GM12872 (cell line): Measurements from ENCODE around the gene POFUT1.
A peak's percentile ranks its signal among the peaks of the same experiment; 100 is the strongest.

Experiments
- CTCF ChIP-seq: IDR thresholded peaks from 3 replicates; pipeline ENCODE4 v1.5.1; 2011; ENCODE audit warnings: low read depth, mild to moderate bottlenecking, low read length, moderate library complexity; ENCODE audit not compliant: insufficient read depth

Gene POFUT1

GRCh38 chr20:32207626-32208498, at the start of gene POFUT1, which contains the start of gene PLAGL2:
Gene POFUT1, plus strand, starts transcription at chr20:32207880. Its CDS starts 62 bp downstream, at chr20:32207942.
Gene PLAGL2, minus strand, starts transcription at chr20:32207743. Its CDS starts 5,565 bp downstream, at chr20:32202178.
- TF ChIP-seq CTCF, result peak; percentile 29; the same call in 1 of the 3 replicates

GRCh38 chr20:32158351-32158750, 49.3 kb upstream of the POFUT1 start:
- no peak for TF ChIP-seq CTCF

GRCh38 chr20:32158943-32159660, 48.6 kb upstream of the POFUT1 start:
- TF ChIP-seq CTCF, result no peak

GRCh38 chr20:32159766-32160221, 47.9 kb upstream of the POFUT1 start:
- no peak for TF ChIP-seq CTCF

GRCh38 chr20:32160341-32160740, 47.3 kb upstream of the POFUT1 start:
- no peak for TF ChIP-seq CTCF

- TF ChIP-seq CTCF, result no peak
Measured at GRCh38 chr20:32162351-32162750, 45.3 kb upstream of the POFUT1 start.

GRCh38 chr20:32163951-32164350, 43.7 kb upstream of the POFUT1 start:
- no peak for TF ChIP-seq CTCF
